GM12878 (cell line): ENCODE data around the gene SERINC5. TPM values are rescaled to one million over a fixed set of nuclear protein-coding genes. Genes with fewer than 3 reads are reported as not detected.

ENCODE experiments used
- ATAC-seq: fragments of 200-7000 bp; cut with Tn5 transposase; 3 replicates; pipeline ENCODE4 v1.9.1; 2020; ENCODE audit warnings: mild to moderate bottlenecking, moderate library complexity
- BruUV-seq: library from RNA; stranded (reverse); fragments of 400-500 nt; replicated peaks from 2 replicates; lab custom pipeline; 2021; lab: Mats Ljungman, UMichigan
- CTCF ChIA-PET: fragments of 300-600 bp; sonication (Branson Sonifier 250); formaldehyde crosslinking; extraction: SDS; loops from one replicate; lab custom pipeline; 2021; ENCODE audit warnings: inconsistent platforms; lab: Yijun Ruan, JAX
- POLR2A ChIA-PET: fragments of 350-600 bp; formaldehyde crosslinking; extraction: SDS; loops from one replicate; lab custom pipeline; 2021; ENCODE audit warnings: inconsistent platforms; lab: Charles Lee
- RAD21 ChIA-PET: fragments of 300-600 bp; sonication (Branson Sonifier 250); formaldehyde crosslinking; loops from one replicate; lab custom pipeline; 2023; ENCODE audit warnings: antibody characterized with exemption; ENCODE audit not compliant: unreplicated experiment; lab: Charles Lee
- SMC1A ChIA-PET: fragments of 300-600 bp; sonication (Branson Sonifier 250); formaldehyde crosslinking; loops from one replicate; lab custom pipeline; 2023; ENCODE audit not compliant: unreplicated experiment, uncharacterized antibody; lab: Charles Lee
- DNase-seq: peaks from one replicate; pipeline ENCODE4 v3.0.0-alpha.2; 2011; ENCODE audit warnings: low read depth, low spot score
- FAIRE-seq: peaks from 3 replicates; lab custom pipeline; 2011; peaks lifted over from hg19 to GRCh38; lab: Jason Lieb, UNC
- H2AFZ ChIP-seq: 2 replicates; pipeline ENCODE4 v1.6.0; 2011; ENCODE audit warnings: low read depth, low read length, control low read depth; ENCODE audit not compliant: control insufficient read depth
- H3K27ac ChIP-seq: 2 replicates; pipeline ENCODE4 v1.5.1; 2011; ENCODE audit warnings: control low read depth; ENCODE audit not compliant: control insufficient read depth, insufficient read depth
- H3K27me3 ChIP-seq, 2 experiments: replicated peaks in 1 of 2; 2 replicates each; pipeline versions ENCODE4 v1.6.0 to v1.6.1; 2011; ENCODE audit warnings: low read length in 1 of 2; ENCODE audit not compliant: control insufficient read depth in 2 of 2, insufficient read depth in 2 of 2
- H3K36me3 ChIP-seq, 2 experiments: 2 replicates each; pipeline ENCODE4 v1.5.1; 2011; ENCODE audit warnings: low read length in 1 of 2; ENCODE audit not compliant: control insufficient read depth in 2 of 2, insufficient read depth in 2 of 2
- H3K4me1 ChIP-seq: 2 replicates; pipeline ENCODE4 v1.6.1; 2011; ENCODE audit warnings: mild to moderate bottlenecking, low read length, moderate library complexity, mixed read lengths; ENCODE audit not compliant: control insufficient read depth, insufficient read depth
- H3K4me2 ChIP-seq: 2 replicates; pipeline ENCODE4 v1.6.0; 2011; ENCODE audit warnings: control low read depth; ENCODE audit not compliant: control insufficient read depth, insufficient read depth
- H3K4me3 ChIP-seq: fragments of 200-600 bp; sonication (generic); 2 replicates; pipeline ENCODE4 v1.5.1; 2016
- H3K79me2 ChIP-seq: 2 replicates; pipeline ENCODE4 v1.6.0; 2011; ENCODE audit warnings: low read length; ENCODE audit not compliant: control insufficient read depth, insufficient read depth
- H3K9ac ChIP-seq: 2 replicates; pipeline ENCODE4 v1.8.0; 2011; ENCODE audit warnings: low read length, control low read depth, mixed read lengths; ENCODE audit not compliant: control insufficient read depth, insufficient read depth
- H3K9me3 ChIP-seq: replicated peaks from 3 replicates; pipeline ENCODE4 v1.5.1; 2011; ENCODE audit warnings: mild to moderate bottlenecking, low read length; ENCODE audit not compliant: control insufficient read depth, insufficient read depth
- H4K20me1 ChIP-seq: 2 replicates; pipeline ENCODE4 v1.6.0; 2011; ENCODE audit not compliant: control insufficient read depth, insufficient read depth
- BCL11A ChIP-seq: IDR thresholded peaks from 2 replicates; pipeline ENCODE4 v1.6.1; 2011; ENCODE audit warnings: low read depth, low read length
- CTCF ChIP-seq, 3 experiments: IDR thresholded peaks in 2 of 3; conservative IDR thresholded peaks in 1 of 3; 2 replicates each; pipeline ENCODE4 v1.5.1; 2011; ENCODE audit warnings: low read depth in 3 of 3, low read length in 3 of 3, mild to moderate bottlenecking in 3 of 3, control low read depth in 2 of 3, moderate library complexity in 2 of 3, inconsistent platforms in 1 of 3, mixed read lengths in 1 of 3; ENCODE audit not compliant: control insufficient read depth in 2 of 3, insufficient read depth in 1 of 3; ENCODE audit errors: extremely low read depth in 1 of 3
- DPF2 ChIP-seq: fragments of 450-650 bp; IDR thresholded peaks from 2 replicates; pipeline ENCODE4 v1.6.1; 2017; ENCODE audit warnings: mild to moderate bottlenecking
- FOS ChIP-seq: IDR thresholded peaks from 3 replicates; pipeline ENCODE4 v1.6.1; 2011; ENCODE audit warnings: borderline replicate concordance; ENCODE audit not compliant: insufficient read length; ENCODE audit errors: extremely low read depth
- HDGF ChIP-seq: fragments of 450-650 bp; IDR thresholded peaks from 2 replicates; pipeline ENCODE4 v1.6.1; 2016; ENCODE audit warnings: antibody characterized with exemption
- IKZF2 ChIP-seq, 2 experiments: fragments of 450-650 bp; IDR thresholded peaks; 2 replicates each; pipeline ENCODE4 v1.6.1; 2017; ENCODE audit warnings: mild to moderate bottlenecking in 2 of 2, moderate library complexity in 2 of 2
- KLF5 ChIP-seq: fragments of 450-650 bp; IDR thresholded peaks from 2 replicates; pipeline ENCODE4 v1.6.1; 2014; ENCODE audit warnings: mild to moderate bottlenecking; ENCODE audit not compliant: partially characterized antibody
- MLLT1 ChIP-seq: fragments of 450-650 bp; IDR thresholded peaks from 2 replicates; pipeline ENCODE4 v1.6.1; 2016; ENCODE audit warnings: mild to moderate bottlenecking
- SMAD5 ChIP-seq: IDR thresholded peaks from 2 replicates; pipeline ENCODE4 v1.6.1; 2016; ENCODE audit warnings: antibody characterized with exemption, low read depth
- SP1 ChIP-seq: IDR thresholded peaks from one replicate; pipeline ENCODE4 v1.6.1; 2011; ENCODE audit warnings: low read depth, low read length
- SUZ12 ChIP-seq: fragments of 200-600 bp; sonication (generic); IDR thresholded peaks from one replicate; pipeline ENCODE4 v1.6.1; 2018; ENCODE audit warnings: antibody characterized with exemption, mild to moderate bottlenecking; ENCODE audit not compliant: unreplicated experiment
- TARDBP ChIP-seq: IDR thresholded peaks from 2 replicates; pipeline ENCODE4 v1.6.1; 2016; ENCODE audit warnings: borderline replicate concordance
- WRNIP1 ChIP-seq: IDR thresholded peaks from 2 replicates; pipeline ENCODE4 v1.6.1; 2011; ENCODE audit warnings: low read depth, low read length, improper control_type of control experiment, borderline replicate concordance
- WGBS: methylation state at CpG from one replicate; pipeline ENCODE4 v1.1.6; 2016; ENCODE audit warnings: low lambda C conversion rate; ENCODE audit not compliant: insufficient replicate concordance, insufficient coverage; ENCODE audit errors: missing lambda C conversion rate; 5-methylcytosine and 5-hydroxymethylcytosine counted together
- in situ Hi-C: fragments of 300-500 bp; cut with MboI; formaldehyde crosslinking; loops from 9 replicates; pipeline ENCODE4 v1.14.3; 2018; ENCODE audit warnings: mixed read lengths
- intact Hi-C: fragments of 100-400 bp; cut with micrococcal nuclease; formaldehyde crosslinking; loops from one replicate; pipeline ENCODE4 v1.14.2; 2022; ENCODE audit not compliant: unreplicated experiment
- polyA plus RNA-seq, 11 experiments: library from polyadenylated mRNA; depleted of rRNA in 4 of 11; unstranded in 6 of 11; stranded (reverse) in 5 of 11; fragments of >200 nt; fragmentation: Nextera tagmentation in 4 of 11; fragmentation: Illumina TruSeq in 1 of 11; extraction: Ambion mirVana in 4 of 11; extraction: Trizol in 1 of 11; gene quantifications; 1 replicate in 1 of 11; 2 replicates in 10 of 11; pipeline versions ENCODE4 v1.2.1 to v1.2.3, GENCODE V29; 2011 to 2016; ENCODE audit warnings: inconsistent platforms in 2 of 11, missing spikeins in 2 of 11, low read depth in 1 of 11
- total RNA-seq, 4 experiments: library from RNA; depleted of rRNA in 3 of 4; stranded (reverse); fragments of >200 nt in 3 of 4; fragmentation: Illumina TruSeq in 1 of 4; extraction: Trizol in 1 of 4; gene quantifications; 2 replicates each; pipeline versions ENCODE4 v1.2.1 to v1.2.3, GENCODE V29; 2013 to 2021
- TF ChIP-seq, protein P1 (sequence below): fragments of 450-650 bp; IDR thresholded peaks from 2 replicates; pipeline ENCODE4 v1.6.1; 2016; ENCODE audit warnings: mild to moderate bottlenecking, moderate library complexity, borderline replicate concordance

SERINC5 gene
- total and polyA plus RNA-seq, 10 of the 15 experiments (the other 5 are each of a cell fraction or from before 2014, with no cell fraction given), result 0.66 to 7.0 (median 2.8) TPM

GRCh38 chr5:80259511-80260203 is 3.8 kb upstream of the SERINC5 start:
- H3K27me3 ChIP-seq, result no peaks in the 10 kb centered on the region
- H3K27ac ChIP-seq, result no peak overlapping the region
- FAIRE-seq, result no peak
- DNase-seq, result no peak
- H3K79me2 ChIP-seq, result peaks cover 8% of the 10 kb centered on the region
- intact Hi-C loops, result loop anchor here (5.0 kb wide), 1 partner anchor 167 kb away; no protein-coding TSS in a partner anchor
- no peaks in the 10 kb centered on the region for H4K20me1 ChIP-seq
- no peaks in the 10 kb centered on the region for H3K36me3 ChIP-seq
- no peak overlapping the region for H3K4me2 ChIP-seq
- H3K9me3 ChIP-seq, result no peaks in the 10 kb centered on the region; the same call in 2 of the 3 replicates
- in situ Hi-C loops, result no loop called here
- ChIA-PET CTCF (interaction anchor here (1.1 to 1.7 kb wide), 3 partner anchors 17 to 104 kb away, joined by 3 to 5 read pairs (median 4); no protein-coding TSS in a partner anchor), RAD21 (no interaction called here), POLR2A (no interaction called here), SMC1A (interaction anchor here (0.8 to 3.0 kb wide), 6 partner anchors 9 to 168 kb away, joined by 3 to 11 read pairs (median 4); no protein-coding TSS in a partner anchor)
- H3K9ac ChIP-seq, result no peak overlapping the region
- WGBS, result 99% methylated on average over 6 of the region's 6 CpGs
- BruUV-seq, result no TSS peak
- no peak overlapping the region for H3K4me3 ChIP-seq
- H2AFZ ChIP-seq, result no peak overlapping the region
- H3K4me1 ChIP-seq, result peaks cover 8% of the 10 kb centered on the region
- no peak for ATAC-seq
- TF ChIP-seq SP1 (no peak), SUZ12 (no peak), FOS (no peak), WRNIP1 (no peak), SMAD5 (no peak), KLF5 (no peak), CTCF (IDR thresholded peaks at IDR 0.05 in 2 of 3, conservative IDR thresholded peaks at IDR 0.05 in 1 of 3; ENCODE audit: control insufficient read depth in 2 of 3, extremely low read depth in 1 of 3, insufficient read depth in 1 of 3, low read depth in 3 of 3, low read length in 3 of 3) (no peak), TARDBP (no peak), BCL11A (no peak), DPF2 (no peak), MLLT1 (no peak), HDGF (no peak), IKZF2 (IDR thresholded peaks at IDR 0.05) (no peak)
- TF ChIP-seq, protein P1, sequence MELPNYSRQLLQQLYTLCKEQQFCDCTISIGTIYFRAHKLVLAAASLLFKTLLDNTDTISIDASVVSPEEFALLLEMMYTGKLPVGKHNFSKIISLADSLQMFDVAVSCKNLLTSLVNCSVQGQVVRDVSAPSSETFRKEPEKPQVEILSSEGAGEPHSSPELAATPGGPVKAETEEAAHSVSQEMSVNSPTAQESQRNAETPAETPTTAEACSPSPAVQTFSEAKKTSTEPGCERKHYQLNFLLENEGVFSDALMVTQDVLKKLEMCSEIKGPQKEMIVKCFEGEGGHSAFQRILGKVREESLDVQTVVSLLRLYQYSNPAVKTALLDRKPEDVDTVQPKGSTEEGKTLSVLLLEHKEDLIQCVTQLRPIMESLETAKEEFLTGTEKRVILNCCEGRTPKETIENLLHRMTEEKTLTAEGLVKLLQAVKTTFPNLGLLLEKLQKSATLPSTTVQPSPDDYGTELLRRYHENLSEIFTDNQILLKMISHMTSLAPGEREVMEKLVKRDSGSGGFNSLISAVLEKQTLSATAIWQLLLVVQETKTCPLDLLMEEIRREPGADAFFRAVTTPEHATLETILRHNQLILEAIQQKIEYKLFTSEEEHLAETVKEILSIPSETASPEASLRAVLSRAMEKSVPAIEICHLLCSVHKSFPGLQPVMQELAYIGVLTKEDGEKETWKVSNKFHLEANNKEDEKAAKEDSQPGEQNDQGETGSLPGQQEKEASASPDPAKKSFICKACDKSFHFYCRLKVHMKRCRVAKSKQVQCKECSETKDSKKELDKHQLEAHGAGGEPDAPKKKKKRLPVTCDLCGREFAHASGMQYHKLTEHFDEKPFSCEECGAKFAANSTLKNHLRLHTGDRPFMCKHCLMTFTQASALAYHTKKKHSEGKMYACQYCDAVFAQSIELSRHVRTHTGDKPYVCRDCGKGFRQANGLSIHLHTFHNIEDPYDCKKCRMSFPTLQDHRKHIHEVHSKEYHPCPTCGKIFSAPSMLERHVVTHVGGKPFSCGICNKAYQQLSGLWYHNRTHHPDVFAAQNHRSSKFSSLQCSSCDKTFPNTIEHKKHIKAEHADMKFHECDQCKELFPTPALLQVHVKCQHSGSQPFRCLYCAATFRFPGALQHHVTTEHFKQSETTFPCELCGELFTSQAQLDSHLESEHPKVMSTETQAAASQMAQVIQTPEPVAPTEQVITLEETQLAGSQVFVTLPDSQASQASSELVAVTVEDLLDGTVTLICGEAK, result no peak
